ENCODE measurements around the gene NRBF2. TPM values are rescaled to one million over a fixed set of nuclear protein-coding genes. Genes with fewer than 3 reads are reported as not detected.
"Not testable (repeated sequence)": the region's sequence is repeated elsewhere in the genome, so short reads cannot be mapped to it uniquely, and the experiment has no call there.

The NRBF2 gene
- total RNA-seq, 2 experiments from 2014 or later = 21.3 to 26.9 TPM

DNA sequence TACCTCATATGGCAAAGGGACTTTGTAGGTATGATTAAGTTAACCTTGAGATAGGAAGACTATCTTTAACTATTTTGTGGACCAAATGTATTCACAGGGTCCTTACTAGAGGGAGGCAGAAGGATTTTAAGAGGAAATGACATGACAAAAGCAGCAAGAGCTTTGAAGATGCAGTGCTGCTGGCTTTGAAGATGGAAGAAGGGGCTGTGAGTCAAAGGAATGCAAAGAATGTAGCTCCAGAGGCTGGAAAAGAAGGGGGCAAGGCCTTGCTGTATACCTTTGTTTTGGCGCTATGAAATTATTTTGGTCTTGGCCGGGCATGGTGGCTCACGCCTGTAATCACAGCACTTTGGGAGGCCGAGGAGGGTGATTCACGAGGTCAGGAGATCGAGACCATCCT is 3.2 kb upstream of the NRBF2 start:
- H3K4me1 Mint-ChIP-seq = peaks cover 20% of the 10 kb centered on the region
- peaks cover 19% of the 10 kb centered on the region for H3K9me3 Mint-ChIP-seq
- H3K27me3 Mint-ChIP-seq = peaks cover 4% of the 10 kb centered on the region
- H3K4me3 Mint-ChIP-seq = no peak overlapping the region
- no peak for DNase-seq
- peaks cover 11% of the 10 kb centered on the region for H3K36me3 Mint-ChIP-seq (ENCODE audit: low read depth)
- ChIA-PET POLR2A (no interaction called here), CTCF (interaction anchor here (1.2 kb wide), 1 partner anchor 18 kb away, joined by 4 read pairs; no protein-coding TSS in a partner anchor)
- H3K27ac Mint-ChIP-seq = no peak overlapping the region

DNA sequence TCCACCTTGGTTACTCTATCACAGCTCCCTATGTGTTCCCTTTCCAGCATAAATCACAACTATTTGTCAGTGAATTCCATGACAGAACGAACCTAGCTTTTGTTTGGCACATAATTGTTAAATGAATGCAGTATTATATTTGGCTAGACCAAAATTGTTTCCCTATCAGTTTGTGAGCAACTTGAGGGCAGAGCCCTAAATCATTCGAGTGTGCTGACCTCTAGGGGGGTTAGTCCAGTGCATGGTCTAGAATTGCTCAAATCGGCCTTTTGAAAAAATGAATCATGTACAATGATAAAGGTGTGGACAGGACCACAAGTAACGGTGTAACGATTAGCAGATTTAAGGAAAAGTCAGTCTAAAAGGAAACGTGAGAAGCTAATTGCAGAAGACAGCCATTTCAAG is 475 bp upstream of the NRBF2 start:
- Mint-ChIP-seq H3K27ac (peak overlapping the region; percentile 97), H3K36me3 (ENCODE audit: low read depth) (peaks cover 11% of the 10 kb centered on the region), H3K4me3 (peak overlapping the region; percentile 83), H3K9me3 (peaks cover 19% of the 10 kb centered on the region), H3K4me1 (peaks cover 40% of the 10 kb centered on the region), H3K27me3 (peaks cover 4% of the 10 kb centered on the region)
- POLR2A ChIA-PET = interaction anchor here (1.0 kb wide), 1 partner anchor 39 kb away, joined by 4 read pairs; no protein-coding TSS in a partner anchor
- DNase-seq = no peak
- CTCF ChIA-PET = interaction anchor here (0.9 to 1.4 kb wide), 7 partner anchors 13 to 315 kb away, joined by 3 to 5 read pairs (median 3); no protein-coding TSS in a partner anchor

DNA sequence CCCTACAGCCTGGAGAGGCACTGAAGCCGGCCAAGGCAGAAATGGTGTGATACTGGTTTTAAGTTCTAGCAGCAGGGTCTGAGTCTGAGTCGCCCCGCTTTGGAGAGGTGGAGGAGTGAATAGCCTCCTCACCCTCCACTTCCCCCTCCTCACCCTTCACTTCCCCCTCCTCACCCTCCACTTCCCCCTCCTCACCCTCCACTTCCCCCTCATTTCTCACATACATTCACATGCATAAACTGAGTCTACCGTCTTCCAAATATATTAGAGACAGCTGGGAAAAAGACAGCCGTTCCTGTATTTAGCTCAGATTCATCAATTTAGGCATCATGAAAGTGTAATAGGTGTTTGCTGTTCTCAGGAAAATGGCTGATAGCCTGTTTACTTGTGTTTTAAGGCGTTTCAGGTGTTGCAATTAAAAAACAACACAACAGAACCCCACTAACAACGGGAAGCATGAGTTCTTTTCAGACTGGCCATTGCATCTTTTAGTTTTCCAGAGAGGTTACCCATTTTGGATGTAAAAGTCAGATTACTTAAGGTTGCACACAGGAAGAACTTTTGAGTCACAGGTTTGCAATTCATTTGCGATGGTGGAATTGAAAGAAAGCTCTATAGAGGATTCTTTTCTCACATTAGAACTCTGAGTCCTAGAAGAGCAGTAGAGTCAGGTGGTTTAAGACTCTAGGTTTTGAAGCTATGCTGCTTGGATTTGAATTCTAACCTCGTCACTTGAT is 861 bp downstream of the NRBF2 start:
- peaks cover 46% of the 10 kb centered on the region for H3K4me1 Mint-ChIP-seq
- H3K4me3 Mint-ChIP-seq = peak overlapping the region; percentile 83
- peaks cover 4% of the 10 kb centered on the region for H3K27me3 Mint-ChIP-seq
- H3K27ac Mint-ChIP-seq = peak overlapping the region; percentile 97
- peaks cover 15% of the 10 kb centered on the region for H3K36me3 Mint-ChIP-seq (ENCODE audit: low read depth)
- CTCF ChIA-PET = interaction anchor here (0.7 to 1.4 kb wide), 2 partner anchors 22 to 25 kb away, joined by 3 to 6 read pairs; no protein-coding TSS in a partner anchor
- no peak for DNase-seq
- peaks cover 19% of the 10 kb centered on the region for H3K9me3 Mint-ChIP-seq
- POLR2A ChIA-PET = interaction anchor here (0.6 to 1.0 kb wide), 5 partner anchors 30 to 1306 kb away, joined by 3 to 6 read pairs (median 4); no protein-coding TSS in a partner anchor

DNA sequence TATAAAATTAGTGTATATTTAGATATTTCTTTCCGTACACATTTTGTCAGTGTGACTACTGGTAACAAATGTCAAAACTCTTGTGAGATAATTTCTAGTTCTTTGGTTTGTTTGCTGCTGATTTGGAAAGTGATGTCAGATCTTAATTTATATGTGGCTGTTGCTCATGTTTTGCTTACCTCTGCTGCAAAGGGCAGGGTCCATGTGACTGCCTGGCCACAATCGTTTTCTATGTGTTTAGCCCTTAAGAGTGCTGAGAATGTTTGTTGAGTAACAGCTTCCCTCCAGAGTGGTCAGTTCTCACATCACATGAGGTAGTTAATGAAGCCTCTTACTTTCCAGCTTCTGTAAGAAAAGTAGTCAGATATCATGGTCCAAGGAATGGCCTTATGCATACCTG is 4.2 kb downstream of the NRBF2 start:
- Mint-ChIP-seq H3K27ac (no peak overlapping the region), H3K4me3 (no peak overlapping the region), H3K9me3 (peaks cover 7% of the 10 kb centered on the region), H3K27me3 (no peaks in the 10 kb centered on the region), H3K4me1 (peaks cover 49% of the 10 kb centered on the region), H3K36me3 (ENCODE audit: low read depth) (peaks cover 27% of the 10 kb centered on the region)
- CTCF ChIA-PET = interaction anchor here (1.1 to 2.0 kb wide), 2 partner anchors 15 to 30 kb away, joined by 3 to 12 read pairs; no protein-coding TSS in a partner anchor
- POLR2A ChIA-PET = no interaction called here
- DNase-seq = no peak

DNA sequence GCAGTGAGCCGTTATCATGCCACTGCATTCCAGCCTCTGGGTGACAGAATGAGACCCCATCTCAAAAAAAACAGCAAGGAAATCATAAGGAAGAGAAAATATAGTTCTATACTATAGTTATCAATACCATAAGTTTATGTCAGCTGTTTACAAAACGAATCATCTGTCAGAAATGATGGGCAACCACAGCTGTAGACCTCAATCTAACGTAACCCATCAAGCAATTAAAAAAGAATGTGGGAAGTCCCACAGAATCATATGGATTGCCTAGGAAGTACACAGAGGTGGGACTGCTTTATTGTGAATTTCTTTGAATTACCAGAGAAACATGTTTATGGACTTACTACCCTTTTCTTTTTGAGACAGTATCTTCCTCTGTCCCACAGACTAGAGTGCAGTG is 6.9 kb downstream of the NRBF2 start:
- Mint-ChIP-seq H3K36me3 (ENCODE audit: low read depth) (peaks cover 28% of the 10 kb centered on the region), H3K4me1 (peaks cover 40% of the 10 kb centered on the region), H3K4me3 (no peak overlapping the region), H3K27me3 (no peaks in the 10 kb centered on the region), H3K27ac (no peak overlapping the region), H3K9me3 (no peaks in the 10 kb centered on the region)
- POLR2A ChIA-PET = interaction anchor here (0.6 kb wide), 1 partner anchor 855 kb away, joined by 3 read pairs; no protein-coding TSS in a partner anchor
- CTCF ChIA-PET = no interaction called here
- no peak for DNase-seq

DNA sequence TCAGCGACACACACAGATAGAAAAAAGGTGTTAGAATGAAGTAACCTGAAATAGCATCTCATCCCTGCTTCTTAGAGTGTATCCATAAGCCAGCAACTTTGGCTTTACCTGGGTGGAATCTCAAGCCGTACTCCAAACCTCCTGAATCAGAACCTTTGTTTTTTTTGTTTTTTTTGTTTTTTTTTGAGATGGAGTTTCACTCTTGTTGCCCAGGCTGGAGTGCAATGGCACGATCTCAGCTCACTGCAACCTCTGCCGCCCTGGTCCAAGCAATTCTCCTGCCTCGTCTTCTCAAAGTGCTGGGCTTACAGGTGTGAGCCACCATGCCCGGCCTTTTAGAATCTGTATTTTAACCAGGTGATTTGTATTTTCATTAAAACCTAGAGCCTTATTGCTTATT is 9.0 kb downstream of the NRBF2 start:
- Mint-ChIP-seq H3K4me1 (peaks cover 34% of the 10 kb centered on the region), H3K27ac (no peak overlapping the region), H3K4me3 (no peak overlapping the region), H3K36me3 (ENCODE audit: low read depth) (peaks cover 39% of the 10 kb centered on the region), H3K9me3 (no peaks in the 10 kb centered on the region), H3K27me3 (no peaks in the 10 kb centered on the region)
- no peak for DNase-seq
- POLR2A ChIA-PET = no interaction called here
- CTCF ChIA-PET = interaction anchor here (1.0 to 1.9 kb wide), 2 partner anchors 16 to 20 kb away, joined by 3 to 11 read pairs; no protein-coding TSS in a partner anchor

DNA sequence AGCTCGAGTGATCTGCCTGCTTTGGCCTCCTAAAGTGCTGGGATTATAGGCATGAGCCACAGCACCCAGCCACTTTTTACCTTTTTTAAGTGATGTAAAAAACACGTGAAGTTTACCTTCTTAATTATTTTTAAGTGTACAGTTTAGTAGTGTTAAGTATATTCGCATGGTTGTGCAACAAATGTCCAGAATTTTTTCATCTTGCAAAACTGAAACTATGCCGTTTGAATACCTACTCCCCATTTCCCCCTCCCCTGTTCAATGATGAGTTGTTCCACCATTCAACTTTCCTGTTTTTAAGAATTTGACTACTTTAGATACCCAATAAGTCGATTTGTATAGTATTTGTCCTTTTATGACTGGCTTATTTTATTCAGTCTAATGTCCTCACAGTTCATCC is 10.9 kb downstream of the NRBF2 start:
- CTCF ChIA-PET = interaction anchor here (4.1 kb wide), 1 partner anchor 14 kb away, joined by 16 read pairs; no protein-coding TSS in a partner anchor
- Mint-ChIP-seq H3K27me3 (no peaks in the 10 kb centered on the region), H3K9me3 (no peaks in the 10 kb centered on the region), H3K4me3 (no peak overlapping the region), H3K27ac (no peak overlapping the region), H3K4me1 (peaks cover 28% of the 10 kb centered on the region), H3K36me3 (ENCODE audit: low read depth) (peaks cover 44% of the 10 kb centered on the region)
- no peak for DNase-seq
- POLR2A ChIA-PET = no interaction called here

DNA sequence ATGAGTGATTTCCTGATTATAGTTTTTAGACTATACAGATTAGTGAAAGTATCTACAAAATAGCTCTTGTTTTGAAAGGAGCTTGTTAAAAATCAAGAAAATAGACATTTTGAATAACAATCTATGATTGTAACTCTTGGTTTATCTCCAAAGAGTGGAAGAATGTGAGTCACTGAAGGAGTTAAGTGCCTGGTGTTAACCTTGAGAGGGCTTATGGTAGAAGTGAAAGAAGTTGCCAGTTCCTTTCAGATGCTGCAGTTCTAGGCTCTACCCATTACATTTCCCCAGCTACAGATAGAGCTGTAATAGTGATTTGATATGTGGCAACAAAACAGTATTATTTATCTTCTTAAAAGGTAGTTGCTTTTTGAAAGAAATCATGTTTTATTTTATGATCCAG is 12.7 kb downstream of the NRBF2 start:
- Mint-ChIP-seq H3K9me3 (no peaks in the 10 kb centered on the region), H3K27me3 (no peaks in the 10 kb centered on the region), H3K4me3 (no peak overlapping the region), H3K4me1 (peaks cover 27% of the 10 kb centered on the region), H3K27ac (no peak overlapping the region), H3K36me3 (ENCODE audit: low read depth) (peaks cover 35% of the 10 kb centered on the region)
- no peak for DNase-seq
- ChIA-PET CTCF (interaction anchor here (0.9 to 4.1 kb wide), 5 partner anchors 11 to 36 kb away, joined by 3 to 16 read pairs (median 6); no protein-coding TSS in a partner anchor), POLR2A (no interaction called here)

DNA sequence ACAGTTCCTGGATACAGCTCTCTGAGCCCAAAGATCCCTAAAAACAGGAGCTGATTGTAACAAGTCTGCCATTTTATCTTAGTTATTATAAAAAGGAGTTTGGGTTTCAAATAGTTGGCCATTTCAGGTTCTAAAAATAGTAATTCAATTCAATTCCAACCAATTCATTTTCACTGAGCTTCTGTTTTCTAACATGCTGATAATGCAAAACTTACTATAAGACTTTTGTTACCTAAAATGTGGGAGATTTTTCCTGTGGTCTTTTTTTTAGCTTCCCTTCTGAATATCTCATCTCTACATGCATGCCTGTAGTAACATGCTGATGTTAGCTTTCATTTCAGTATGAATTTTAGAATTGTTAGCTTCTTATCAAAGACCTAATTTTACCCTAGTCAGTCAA is 13.4 kb downstream of the NRBF2 start:
- no peaks in the 10 kb centered on the region for H3K27me3 Mint-ChIP-seq
- no peak for DNase-seq
- H3K36me3 Mint-ChIP-seq (ENCODE audit: low read depth) = peaks cover 35% of the 10 kb centered on the region
- no peak overlapping the region for H3K27ac Mint-ChIP-seq
- no peaks in the 10 kb centered on the region for H3K9me3 Mint-ChIP-seq
- ChIA-PET POLR2A (no interaction called here), CTCF (interaction anchor here (0.9 to 4.1 kb wide), 5 partner anchors 11 to 35 kb away, joined by 3 to 16 read pairs (median 6); no protein-coding TSS in a partner anchor)
- peaks cover 28% of the 10 kb centered on the region for H3K4me1 Mint-ChIP-seq
- no peak overlapping the region for H3K4me3 Mint-ChIP-seq

DNA sequence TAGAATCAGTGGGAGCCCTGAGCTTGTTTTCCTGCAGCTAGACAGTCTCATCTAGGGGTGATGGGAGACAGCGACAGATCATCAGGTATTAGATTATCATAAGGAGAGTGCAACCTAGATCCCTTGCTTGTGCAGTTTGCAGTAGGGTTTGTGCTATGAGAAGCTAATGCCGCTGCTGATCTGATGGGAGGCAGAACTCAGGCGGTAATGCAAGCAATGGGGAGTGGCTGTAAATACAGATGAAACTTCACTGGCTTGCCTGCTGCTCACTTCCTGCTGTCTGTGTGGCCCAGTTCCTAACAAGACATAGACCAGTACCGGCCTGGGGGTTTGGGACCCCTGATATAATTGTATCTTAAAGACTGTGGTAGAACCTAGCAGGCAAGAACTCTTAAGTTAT is 17.6 kb downstream of the NRBF2 start:
- Mint-ChIP-seq H3K27ac (no peak overlapping the region), H3K36me3 (ENCODE audit: low read depth) (peaks cover 46% of the 10 kb centered on the region)
- no peak for DNase-seq

DNA sequence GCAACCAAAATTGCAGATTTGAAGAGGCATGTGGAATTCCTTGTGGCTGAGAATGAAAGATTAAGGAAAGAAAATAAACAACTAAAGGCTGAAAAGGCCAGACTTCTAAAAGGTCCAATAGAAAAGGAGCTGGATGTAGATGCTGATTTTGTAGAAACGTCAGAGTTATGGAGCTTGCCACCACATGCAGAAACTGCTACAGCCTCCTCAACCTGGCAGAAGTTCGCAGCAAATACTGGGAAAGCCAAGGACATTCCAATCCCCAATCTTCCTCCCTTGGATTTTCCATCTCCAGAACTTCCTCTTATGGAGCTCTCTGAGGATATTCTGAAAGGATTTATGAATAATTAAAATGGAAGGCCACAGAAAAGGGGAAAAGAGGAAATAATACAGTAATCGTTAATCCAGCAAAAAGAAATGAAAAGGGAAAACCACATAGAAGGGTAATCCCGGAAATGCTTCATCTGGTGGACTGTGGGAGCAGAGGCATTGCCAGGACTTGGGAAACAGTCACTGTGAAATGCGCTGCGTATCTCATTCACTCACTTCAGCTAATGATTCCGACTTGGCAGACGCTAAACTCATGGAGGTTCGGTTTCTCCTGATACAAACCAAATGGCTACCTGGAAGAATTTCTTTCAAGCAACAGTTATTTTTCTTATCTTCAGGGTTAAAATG is 20.9 kb downstream of the NRBF2 start:
- CTCF ChIA-PET = interaction anchor here (0.9 to 1.1 kb wide), 2 partner anchors 13 to 16 kb away, joined by 3 to 4 read pairs; no protein-coding TSS in a partner anchor
- DNase-seq, H3K9me3 Mint-ChIP-seq, H3K27me3 Mint-ChIP-seq, H3K4me3 Mint-ChIP-seq, POLR2A ChIA-PET, H3K27ac Mint-ChIP-seq: not testable (repeated sequence)
- peaks cover 11% of the 10 kb centered on the region for H3K4me1 Mint-ChIP-seq
- H3K36me3 Mint-ChIP-seq (ENCODE audit: low read depth) = peaks cover 26% of the 10 kb centered on the region

More for the DNA sequence above, 17.6 kb downstream of the NRBF2 start:
- CTCF ChIA-PET = no interaction called here
- Mint-ChIP-seq H3K27me3 (no peaks in the 10 kb centered on the region), H3K4me1 (peaks cover 13% of the 10 kb centered on the region), H3K9me3 (no peaks in the 10 kb centered on the region), H3K4me3 (no peak overlapping the region)
- POLR2A ChIA-PET = no interaction called here

DNA sequence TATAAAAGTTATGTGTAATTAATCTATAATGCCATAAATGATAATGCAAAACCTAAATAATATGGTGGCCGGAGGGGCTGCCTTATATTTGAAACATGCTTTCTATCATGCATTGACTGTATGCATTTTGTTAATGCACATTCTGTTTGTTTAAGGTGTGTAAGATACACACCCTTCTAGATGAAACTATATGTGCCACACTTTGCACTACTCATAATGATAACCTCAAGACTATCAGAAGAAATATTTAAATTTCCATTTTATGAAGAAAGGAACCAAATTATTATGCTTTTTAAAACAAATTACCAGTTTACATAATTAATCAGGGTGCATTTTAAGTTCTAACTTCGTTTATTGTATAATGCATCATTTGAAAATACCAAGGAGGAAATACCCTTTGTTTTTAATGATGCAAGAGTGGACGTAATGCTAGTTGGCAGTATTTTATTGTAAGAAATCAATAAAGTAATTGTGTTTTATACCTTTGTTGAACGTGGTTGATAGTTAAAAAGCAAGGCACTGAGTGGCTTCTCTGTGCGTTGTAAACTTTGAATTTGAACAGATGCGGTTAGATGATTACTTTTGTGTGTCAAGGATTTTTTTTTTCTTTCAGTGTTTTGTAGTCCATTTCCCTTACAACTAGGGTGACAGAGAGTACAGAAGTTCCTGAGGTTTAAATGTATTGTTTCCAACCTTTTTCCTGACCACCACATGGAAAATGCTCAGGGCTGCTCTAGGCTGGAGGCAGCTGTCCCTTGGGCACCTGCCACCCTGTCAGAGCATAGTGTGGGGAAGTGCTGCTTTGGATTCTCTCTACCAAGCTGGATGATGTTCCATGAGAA is 21.6 kb downstream of the NRBF2 start:
- peaks cover 11% of the 10 kb centered on the region for H3K4me1 Mint-ChIP-seq
- H3K27ac Mint-ChIP-seq = peak overlapping the region; percentile 15
- no peak for DNase-seq
- CTCF ChIA-PET = interaction anchor here (0.5 to 2.1 kb wide), 4 partner anchors 12 to 523 kb away, joined by 3 to 6 read pairs (median 4); no protein-coding TSS in a partner anchor
- H3K9me3 Mint-ChIP-seq = no peaks in the 10 kb centered on the region
- POLR2A ChIA-PET = no interaction called here
- no peak overlapping the region for H3K4me3 Mint-ChIP-seq
- H3K27me3 Mint-ChIP-seq = no peaks in the 10 kb centered on the region
- peaks cover 24% of the 10 kb centered on the region for H3K36me3 Mint-ChIP-seq (ENCODE audit: low read depth)
